Measurements from ENCODE around the gene DDAH2. TPM values are rescaled to one million over a fixed set of nuclear protein-coding genes. Genes with fewer than 3 reads are reported as not detected.

DDAH2 gene
- total and polyA plus RNA-seq, 10 of the 15 experiments (the other 5 are each of a cell fraction or from before 2014, with no cell fraction given), result 0.35 to 9.9 (median 6.2) TPM

DNA sequence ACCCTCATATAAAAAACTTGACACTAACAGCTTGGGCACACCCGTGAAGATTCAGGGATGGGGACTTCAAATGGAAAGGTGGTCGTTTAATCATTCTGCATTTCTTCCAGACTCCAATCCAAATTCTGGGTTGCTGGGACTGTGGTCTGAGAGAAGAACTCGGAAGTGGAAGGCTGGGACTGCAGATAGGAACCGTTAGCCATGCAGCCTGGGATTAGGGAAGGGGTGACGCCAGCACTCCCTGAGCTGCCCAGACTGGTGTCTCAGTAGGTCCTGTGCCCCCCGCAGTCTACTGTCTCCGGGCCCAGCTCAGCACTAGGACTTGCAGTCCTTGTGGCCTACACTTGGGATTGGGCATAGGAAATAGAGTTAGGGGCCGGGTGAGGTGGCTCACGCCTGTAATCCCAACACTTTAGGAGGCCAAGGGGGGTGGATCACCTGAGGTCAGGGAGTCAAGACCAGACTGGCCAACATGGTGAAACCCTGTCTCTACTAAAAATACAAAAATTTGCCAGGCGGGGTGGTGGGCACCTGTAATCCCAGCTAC is 7.7 kb upstream of the DDAH2 start:
- H2AFZ ChIP-seq (ENCODE audit: control insufficient read depth, low read depth, low read length), result peak overlapping the region; percentile 69
- H3K4me2 ChIP-seq (ENCODE audit: control insufficient read depth, insufficient read depth), result peak overlapping the region; percentile 73
- TF ChIP-seq NRF1 (conservative IDR thresholded peaks at IDR 0.05; ENCODE audit: low read depth, low read length) (no peak), ZNF207 (IDR thresholded peaks at IDR 0.05; ENCODE audit: borderline replicate concordance) (0 out of 2 replicates have a peak, but pooled peaks have one; percentile 34)
- DNase-seq (ENCODE audit: low read depth, low spot score) (no peak), ATAC-seq (no peak), FAIRE-seq (no peak)
- 0 out of 2 replicates have a peak, but pooled peaks cover 4% of the 10 kb centered on the region for H4K20me1 ChIP-seq (ENCODE audit: control insufficient read depth, insufficient read depth)
- SMC1A ChIA-PET (ENCODE audit: uncharacterized antibody, unreplicated experiment), result interaction anchor here (0.8 to 6.3 kb wide), 14 partner anchors 8 to 186 kb away, joined by 3 to 45 read pairs (median 6); partner anchors contain the start of genes ABHD16A, DDAH2, HSPA1B and LSM2
- BruUV-seq (replicated peaks), result no TSS peak
- H3K4me3 ChIP-seq, result peak overlapping the region; percentile 100
- H3K79me2 ChIP-seq (ENCODE audit: control insufficient read depth, insufficient read depth, low read length), result peaks cover 51% of the 10 kb centered on the region
- peaks cover 28% of the 10 kb centered on the region for H3K4me1 ChIP-seq (ENCODE audit: control insufficient read depth, insufficient read depth, low read length)
- 18% methylated on average over 10 of the region's 10 CpGs for WGBS (ENCODE audit: insufficient coverage, insufficient replicate concordance, low lambda C conversion rate, missing lambda C conversion rate)
- RAD21 ChIA-PET (ENCODE audit: unreplicated experiment), result interaction anchor here (0.6 to 6.0 kb wide), 14 partner anchors 7 to 459 kb away, joined by 3 to 53 read pairs (median 6); partner anchors contain the start of genes ABHD16A, C6orf47, DDAH2 and HSPA1A
- no peaks in the 10 kb centered on the region for H3K27me3 ChIP-seq (replicated peaks in 1 of 2; ENCODE audit: control insufficient read depth in 2 of 2, insufficient read depth in 2 of 2, low read length in 1 of 2)
- POLR2A ChIA-PET, result interaction anchor here (0.6 to 9.7 kb wide), 22 partner anchors 10 to 440 kb away, joined by 3 to 158 read pairs (median 5); partner anchors contain the start of genes ABHD16A, BAG6, C6orf47 and DDX39B
- H3K36me3 ChIP-seq (ENCODE audit: control insufficient read depth in 2 of 2, insufficient read depth in 2 of 2, low read length in 1 of 2), result peaks cover 6 to 12% of the 10 kb centered on the region in 2 experiments; a peak in 3 of 4 replicates
- CTCF ChIA-PET, result interaction anchor here (0.6 to 15.8 kb wide), 14 partner anchors 8 to 185 kb away, joined by 3 to 208 read pairs (median 3); partner anchors contain the start of genes AIF1, DDAH2 and LY6G5C
- in situ Hi-C loops (cut with MboI) (no loop called here), intact Hi-C loops (cut with micrococcal nuclease; ENCODE audit: unreplicated experiment) (loop anchor here (5.0 kb wide), 1 partner anchor 70 kb away; the partner anchor contains the start of genes CSNK2B and LY6G5B)
- H3K9ac ChIP-seq (ENCODE audit: control insufficient read depth, insufficient read depth, low read length), result peak overlapping the region; percentile 98
- H3K27ac ChIP-seq (ENCODE audit: control insufficient read depth, insufficient read depth), result peak overlapping the region; percentile 99
- H3K9me3 ChIP-seq (replicated peaks; ENCODE audit: control insufficient read depth, insufficient read depth, low read length), result no peaks in the 10 kb centered on the region
